Fibroblast of skin of left quadriceps (primary cell): ENCODE data around the gene RDH13.
"Not testable (repeated sequence)": the region's sequence is repeated elsewhere in the genome, so short reads cannot be mapped to it uniquely, and the experiment has no call there.

Source experiments
- DNase-seq, 2 experiments: peaks; one replicate each; pipeline ENCODE4 v3.0.0-alpha.2; 2013; ENCODE audit warnings: low read depth in 2 of 2

Gene RDH13, protein sequence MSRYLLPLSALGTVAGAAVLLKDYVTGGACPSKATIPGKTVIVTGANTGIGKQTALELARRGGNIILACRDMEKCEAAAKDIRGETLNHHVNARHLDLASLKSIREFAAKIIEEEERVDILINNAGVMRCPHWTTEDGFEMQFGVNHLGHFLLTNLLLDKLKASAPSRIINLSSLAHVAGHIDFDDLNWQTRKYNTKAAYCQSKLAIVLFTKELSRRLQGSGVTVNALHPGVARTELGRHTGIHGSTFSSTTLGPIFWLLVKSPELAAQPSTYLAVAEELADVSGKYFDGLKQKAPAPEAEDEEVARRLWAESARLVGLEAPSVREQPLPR

DNA sequence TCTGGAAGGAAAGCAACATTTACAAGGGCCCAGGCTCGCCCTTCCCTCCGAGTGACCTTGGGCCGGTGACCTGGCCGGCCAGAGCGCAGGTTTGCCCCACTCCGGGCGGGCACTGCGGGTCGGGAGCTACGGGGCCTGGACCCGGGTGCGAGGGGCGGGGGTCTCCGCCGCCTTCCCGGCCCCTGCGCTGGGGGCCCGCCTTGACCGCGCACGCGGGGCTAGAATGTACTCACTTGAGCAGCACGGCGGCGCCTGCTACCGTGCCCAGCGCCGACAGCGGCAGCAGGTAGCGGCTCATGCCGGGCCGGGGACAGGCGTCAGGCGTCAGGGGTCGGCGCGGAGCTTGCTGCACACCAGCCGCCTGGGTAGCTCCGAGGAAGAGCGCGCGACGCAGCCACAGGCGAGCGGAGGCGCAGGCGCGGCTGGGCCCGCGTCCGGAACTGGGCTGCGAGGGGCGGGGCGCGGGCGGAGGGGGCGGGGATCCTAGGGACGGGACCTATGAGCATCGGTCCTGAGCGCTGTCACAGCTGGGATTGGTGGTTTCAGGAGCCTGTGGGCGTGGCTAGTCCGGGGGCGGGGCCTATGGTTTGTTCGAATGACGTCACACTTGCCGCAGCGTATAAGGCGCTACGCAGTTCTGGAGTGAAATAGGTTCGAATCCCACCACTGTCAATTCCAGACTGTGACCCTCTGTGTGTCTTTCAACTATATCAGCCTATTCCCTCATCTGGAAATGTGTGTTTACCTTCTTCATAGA is at the start of gene RDH13:
RDH13 (minus strand) TSS at position 414 of the 757 bp plus-strand sequence; CDS start at position 298, 116 bp downstream.
- peak; percentile 80 to 82 for DNase-seq

DNA sequence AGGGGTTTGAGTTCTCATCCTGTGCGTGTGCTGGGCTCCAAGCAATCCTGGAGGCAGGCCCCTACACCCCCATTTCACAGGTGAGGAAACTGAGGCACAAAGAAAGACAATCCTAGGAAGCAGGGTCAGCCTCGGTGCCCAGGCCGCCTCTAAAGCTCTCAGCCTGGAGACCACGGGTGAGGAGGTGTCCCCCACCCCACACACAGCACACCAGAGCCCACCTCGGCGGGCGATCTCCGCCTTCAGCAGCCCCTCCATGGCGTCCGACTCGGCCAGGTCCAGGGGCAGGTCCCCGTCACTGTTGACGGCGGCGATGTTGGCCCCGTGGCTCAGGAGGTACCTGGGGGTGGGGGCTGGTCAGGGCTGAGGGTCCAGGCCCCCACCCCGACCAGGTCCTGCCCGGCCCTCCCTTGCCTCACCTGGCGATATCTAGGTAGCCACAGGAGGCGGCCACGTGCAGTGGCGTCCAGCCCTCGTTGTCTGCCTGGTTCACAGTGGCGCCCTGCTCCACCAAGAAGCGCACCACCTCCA is 49.4 kb upstream of the RDH13 start:
- DNase-seq = no peak

DNA sequence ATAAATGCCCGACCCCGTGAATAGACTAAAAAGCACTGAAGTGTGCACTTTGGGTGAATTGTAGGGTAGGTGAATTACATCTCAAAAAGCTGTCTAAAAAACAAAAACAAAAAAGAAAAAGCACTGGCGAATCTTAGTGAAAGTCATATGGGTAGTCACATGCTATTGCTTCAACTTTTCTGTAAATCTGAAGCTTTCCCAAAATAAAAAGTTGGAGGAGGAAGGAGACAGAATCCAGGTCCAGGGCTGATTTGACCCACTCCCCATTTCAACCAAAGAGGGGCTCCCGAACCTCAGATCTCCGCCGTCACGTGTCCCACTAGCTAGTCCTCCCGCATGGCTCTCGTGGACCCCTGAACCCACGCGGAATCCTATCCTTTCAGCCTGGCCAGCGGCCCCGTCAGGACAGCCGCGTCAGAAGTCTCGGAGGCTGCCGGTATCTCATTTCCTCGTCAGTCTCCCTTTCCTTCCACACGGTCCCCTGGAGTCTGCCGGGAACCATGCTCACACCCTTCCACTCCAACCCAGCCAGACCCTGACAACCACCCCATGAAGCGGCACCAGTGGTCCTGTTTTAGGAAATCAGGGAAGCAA is 48.4 kb upstream of the RDH13 start:
- no peak for DNase-seq

DNA sequence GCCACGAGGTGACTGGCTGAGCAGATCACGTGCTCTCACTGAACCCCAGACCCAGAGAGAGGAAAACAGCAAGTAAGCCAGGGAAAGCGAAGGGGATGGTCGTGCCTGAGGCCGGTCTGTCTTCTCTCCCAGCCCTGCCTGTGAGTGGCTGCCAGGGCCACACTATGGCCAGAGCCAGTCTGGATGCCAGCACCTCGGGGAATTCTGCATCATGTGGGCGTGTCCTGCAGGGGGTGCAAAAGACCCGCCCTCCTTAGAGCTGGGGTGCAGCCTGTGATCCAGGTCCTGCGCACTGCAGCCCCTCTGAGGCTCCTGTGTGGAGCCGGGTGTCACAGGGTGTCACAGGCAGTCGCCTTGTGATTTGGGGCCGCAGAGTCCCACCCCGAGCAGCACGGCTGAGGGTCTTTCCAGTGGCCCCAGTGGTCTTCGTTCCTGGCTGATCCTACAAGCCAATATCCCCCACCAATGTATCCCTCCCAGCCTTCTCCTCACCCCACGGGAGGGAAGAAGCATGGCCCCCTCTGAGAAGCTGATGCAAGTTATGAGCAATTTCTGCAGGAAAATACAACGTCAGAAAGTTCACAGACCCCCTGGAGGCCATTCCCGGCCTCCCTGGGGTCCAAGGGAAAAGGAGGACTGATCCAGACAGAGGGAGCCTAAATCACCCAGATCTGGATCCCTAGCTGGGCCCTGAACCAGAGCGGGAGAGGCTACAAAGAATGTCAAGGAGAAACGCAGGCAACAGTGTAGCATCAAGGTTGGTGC is 46.8 kb upstream of the RDH13 start:
- DNase-seq = no peak

DNA sequence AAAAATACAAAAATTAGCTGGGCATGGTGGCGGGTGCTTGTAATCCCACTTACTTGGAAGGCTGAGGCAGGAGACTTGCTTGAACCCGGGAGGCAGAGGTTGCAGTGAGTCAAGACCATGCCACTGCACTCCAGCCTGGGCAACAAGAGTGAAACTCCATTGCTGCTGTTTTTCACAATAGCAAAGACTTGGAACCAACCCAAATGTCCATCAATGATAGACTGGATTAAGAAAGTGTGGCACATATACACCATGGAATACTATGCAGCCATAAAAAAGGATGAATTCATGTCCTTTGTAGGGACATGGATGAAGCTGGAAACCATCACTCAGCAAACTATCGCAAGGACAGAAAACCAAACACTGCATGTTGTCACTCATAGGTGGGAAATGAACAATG is 44.3 kb upstream of the RDH13 start:
- DNase-seq = not testable (repeated sequence)

DNA sequence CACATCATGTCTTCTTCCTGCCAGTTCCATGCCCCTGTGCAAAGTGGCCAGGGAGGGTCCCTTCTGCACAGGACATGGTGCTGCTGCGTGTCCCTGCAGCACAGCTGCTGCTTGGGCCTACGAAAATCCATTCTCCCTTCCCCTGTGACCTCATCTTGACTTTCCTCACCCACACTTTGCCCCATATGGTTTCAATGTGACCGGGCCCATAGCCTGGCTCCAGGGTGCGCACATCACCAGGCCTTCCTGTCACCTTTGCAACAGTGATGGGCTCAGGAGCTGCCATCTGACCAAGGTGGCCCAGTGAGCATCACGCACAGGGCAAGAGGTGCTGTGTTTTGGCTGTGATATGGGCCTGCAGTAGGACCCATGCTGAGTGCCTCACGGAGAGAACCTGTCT is 43.6 kb upstream of the RDH13 start:
- DNase-seq = no peak

DNA sequence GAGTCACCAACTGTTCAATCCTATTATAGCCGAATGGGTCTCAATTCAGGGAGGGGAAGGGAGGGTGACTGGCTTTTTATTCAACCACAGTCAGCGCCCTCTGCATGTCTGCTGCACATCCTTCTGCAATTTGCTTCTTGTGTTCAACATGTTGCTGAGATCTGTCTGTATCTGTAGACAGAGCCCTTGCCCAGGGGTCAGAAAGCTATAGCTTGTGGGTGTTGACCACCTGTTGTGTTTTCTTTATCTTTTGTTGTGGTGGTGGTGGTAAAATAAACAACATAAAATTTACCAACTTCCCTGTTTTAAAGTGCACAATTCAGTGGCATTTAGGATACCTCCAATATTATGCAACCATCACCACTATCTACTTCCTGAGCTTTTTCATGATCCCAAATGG is 42.3 kb upstream of the RDH13 start:
- no peak for DNase-seq

DNA sequence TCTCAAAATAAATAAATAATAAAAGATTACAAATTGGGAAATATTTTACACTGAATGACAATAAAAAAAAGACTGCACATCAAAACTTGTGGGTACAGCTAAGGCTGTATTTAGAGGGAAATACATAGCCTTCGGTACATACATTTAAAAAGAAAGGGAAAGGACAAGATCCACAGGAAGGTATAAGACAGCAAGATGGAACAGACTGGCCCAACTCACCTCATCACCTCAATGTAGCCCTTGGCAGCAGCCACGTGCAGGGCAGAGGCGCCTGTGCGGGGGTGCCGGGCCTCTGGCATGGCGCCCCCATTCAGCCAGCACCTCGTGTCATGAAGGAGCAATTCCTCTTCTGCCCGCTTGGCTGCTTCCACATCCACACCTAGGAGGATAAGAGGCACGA is 40.2 kb upstream of the RDH13 start:
- no peak for DNase-seq

DNA sequence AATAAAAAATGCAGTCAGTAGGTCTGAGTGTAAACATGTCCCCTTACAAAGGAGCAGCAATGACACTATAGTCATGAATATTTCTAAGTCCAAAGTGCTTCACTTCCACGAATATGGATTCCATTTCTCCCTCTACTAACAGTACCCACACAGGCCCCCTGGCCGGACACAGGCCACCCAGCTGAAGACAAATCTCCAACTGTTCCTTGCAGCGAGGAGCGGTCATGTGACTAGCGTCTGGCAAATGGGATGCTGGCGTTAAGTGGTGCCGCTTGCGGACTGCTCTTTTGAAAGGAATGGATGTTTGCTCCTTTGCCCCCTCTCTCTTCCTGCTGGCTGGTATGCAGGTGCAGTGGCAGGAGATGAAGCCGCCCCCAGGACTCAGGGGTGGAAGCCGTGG is 38.3 kb upstream of the RDH13 start:
- DNase-seq = no peak

DNA sequence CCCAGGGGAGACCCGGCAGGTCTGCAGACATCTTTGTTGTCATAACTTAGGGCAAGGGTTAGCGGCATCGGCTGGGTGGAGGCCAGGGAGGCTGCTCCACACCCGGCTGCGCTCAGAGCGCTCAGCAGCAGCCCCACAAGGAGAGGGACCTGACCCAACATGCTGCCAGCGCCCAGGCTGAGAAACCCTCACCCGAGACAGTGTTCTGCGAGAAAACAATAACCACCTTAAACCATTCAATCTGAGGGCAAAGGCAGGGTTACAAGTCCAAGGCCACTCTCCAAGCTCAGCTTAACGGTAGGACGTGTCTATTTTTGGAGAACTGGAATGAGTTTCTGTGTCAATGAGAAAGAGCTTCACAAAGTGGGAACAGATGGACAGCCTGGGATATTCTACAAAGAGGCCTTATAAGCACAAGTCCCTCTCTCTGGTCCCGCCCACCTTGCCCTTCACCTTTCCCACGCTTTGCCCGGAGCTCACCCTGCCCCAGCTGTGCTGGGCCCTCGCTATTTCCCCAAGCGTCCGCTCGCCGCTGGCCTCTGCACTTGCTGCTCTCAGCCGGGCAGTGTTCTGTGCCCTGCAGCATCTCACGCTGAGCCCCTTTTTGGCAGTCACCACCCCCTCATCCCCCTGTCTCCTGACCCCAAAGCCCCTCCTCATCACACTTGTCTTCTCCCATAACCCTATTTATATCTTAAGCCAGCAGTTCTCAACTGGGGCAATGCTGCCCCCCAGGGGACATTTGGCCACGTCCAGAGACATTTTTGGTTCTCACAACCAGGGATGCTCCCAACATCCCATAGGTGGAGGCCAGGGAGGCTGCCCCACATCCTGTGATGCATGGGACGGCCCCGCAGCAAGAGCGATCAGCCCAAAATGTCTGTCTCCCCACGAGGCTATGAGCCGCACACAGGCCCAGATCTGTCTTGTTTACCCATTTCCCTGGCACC is 36.9 kb upstream of the RDH13 start:
- DNase-seq = no peak

DNA sequence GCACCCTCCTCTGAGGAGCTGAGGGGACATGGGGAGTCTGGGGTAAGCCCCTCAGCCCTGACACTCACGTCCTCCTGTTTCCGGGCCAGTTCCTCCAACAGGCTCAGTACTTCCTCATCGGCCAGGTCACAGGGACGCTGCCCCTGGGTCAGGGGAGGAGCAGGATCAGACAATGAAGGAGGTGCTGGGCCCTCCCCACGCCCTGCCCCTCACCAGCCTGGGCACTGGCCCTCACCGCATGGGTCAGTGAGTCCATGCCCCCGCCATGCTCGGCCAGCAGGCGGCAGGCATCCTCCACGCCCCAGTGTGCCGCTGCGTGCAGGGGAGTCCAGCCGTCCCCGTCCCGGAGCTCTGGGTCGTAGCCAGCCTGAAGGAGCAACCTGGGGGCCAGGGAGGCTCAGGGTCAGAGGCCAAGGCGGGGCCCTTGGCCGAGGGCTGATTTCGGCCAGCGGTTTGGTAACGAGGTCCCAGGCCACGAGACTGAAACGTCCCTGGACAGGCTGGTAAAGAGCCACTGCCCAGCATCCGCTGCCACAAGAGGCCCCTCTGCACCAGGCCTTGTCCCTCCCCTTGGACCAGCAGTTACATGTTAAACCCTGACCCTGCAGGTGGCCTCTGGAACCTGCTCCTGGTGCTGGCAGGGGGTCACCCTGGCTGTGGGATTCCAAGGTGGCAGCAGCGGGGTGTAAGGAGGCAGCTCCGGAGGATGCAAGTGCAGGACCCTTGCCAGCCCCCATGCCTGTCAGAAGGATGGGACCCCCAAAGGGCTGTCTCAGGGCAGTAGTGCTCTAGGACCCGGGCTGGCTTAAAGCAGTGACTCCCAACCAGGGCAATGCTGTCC is 36.0 kb upstream of the RDH13 start:
- no peak for DNase-seq

DNA sequence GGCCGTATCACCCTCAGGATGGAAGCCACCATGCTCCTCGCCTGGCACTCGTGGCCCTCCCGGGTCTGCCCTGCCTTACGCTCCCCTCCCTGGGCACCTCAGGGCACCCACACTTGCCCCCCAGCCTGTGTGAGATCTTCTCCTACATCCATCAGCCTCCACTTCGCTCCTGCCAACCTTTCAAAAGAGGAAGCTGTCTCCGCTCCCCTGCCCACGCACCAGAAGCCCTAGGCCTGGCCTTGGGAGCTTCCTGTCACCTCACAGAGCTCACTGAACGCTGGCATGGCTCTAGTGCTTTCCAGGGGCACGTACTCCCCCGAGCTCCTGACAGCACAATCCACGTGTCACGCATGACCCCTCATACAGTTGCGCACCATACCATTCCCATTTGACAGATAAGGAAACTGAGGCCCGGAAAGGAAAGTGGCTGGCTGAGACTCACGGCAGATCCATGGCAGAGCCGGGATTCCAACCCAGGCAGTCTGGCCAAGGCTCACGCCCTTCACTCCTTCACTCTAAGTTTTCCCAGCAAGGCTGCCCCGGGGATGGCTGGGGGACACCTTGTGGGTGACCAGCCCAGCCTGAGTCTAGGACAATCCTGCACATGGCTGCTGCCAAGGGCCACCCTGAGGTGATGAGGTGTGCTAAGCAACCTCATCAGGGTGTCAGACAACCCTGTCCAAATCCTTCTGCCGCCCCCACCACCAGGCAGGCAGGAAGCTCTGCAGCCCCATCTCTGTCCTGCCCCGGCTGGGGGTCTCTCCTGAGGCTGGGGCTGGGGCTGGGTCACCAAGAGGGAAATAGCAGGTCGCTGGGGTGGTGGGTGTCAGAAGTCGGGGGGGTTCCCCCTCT is 35.1 kb upstream of the RDH13 start:
- DNase-seq = no peak

DNA sequence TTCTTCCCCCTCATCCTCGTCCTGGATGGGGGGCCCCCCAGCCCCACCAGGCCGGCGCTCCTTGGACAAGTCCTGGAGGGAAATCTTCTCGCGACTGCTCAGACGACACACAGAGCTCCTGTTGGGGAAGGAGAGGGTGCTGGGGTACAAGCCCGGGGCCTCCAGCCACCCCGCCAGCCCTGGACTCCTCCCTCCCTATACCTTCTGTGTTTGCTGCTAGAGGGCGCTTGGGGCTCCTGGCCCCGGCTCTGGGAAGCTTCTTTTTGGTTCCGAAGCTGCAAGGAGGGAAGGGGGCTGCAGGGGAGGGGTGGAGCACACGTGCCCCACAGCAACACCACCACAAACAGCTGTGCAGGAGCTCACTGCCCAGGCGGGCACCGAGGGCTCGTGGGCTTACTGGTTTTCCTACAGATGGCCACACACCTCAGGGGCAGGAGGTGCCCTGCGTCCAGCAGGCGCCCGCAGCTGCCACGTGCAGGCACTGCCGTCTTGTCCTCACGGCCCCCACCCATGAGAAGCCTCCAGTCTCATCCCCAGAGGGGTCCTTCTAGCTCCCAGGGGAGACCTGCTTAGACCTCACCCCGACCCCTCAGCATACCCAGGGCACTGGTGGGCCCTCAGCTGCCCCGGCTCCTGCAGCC is 33.2 kb upstream of the RDH13 start:
- DNase-seq = no peak

DNA sequence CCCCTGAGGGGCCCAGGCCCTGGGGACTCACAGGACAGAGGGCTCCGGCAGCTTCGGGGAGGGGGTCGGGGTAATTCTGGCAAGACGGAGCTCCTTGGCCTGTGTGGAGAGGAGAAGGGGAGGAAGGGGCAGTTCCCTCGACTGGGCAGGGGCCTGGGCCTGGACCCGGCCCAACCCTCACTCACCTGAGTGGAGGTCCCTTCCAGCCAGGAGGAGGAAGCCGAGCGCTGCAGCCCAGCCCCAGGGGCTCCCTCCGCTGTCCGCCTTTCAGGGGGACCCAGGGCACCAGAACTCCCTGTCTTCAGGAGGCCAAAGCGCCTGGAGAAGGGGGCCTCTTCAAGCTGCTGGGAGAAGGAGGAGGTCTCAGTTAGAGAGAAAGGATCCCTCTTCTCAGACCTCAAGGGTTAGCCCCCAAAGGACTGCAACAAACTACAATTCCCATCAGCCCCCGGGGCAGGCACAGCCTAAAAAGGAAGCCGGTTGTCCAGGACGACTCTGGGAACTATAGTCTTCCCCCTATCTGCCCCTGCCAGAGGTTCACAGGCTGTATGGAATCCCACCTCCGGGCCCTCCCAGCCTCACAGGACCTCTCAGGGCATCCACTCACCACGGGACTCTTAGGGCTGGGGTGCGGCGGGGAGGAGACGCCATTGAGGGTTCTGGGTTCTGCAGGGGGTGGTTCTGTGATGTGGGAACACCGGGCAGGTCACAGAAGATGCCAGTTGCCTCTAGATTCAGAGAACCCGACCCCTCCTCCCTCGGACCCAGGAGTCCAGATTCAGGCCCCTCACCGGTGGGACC is 32.5 kb upstream of the RDH13 start:
- DNase-seq = no peak

DNA sequence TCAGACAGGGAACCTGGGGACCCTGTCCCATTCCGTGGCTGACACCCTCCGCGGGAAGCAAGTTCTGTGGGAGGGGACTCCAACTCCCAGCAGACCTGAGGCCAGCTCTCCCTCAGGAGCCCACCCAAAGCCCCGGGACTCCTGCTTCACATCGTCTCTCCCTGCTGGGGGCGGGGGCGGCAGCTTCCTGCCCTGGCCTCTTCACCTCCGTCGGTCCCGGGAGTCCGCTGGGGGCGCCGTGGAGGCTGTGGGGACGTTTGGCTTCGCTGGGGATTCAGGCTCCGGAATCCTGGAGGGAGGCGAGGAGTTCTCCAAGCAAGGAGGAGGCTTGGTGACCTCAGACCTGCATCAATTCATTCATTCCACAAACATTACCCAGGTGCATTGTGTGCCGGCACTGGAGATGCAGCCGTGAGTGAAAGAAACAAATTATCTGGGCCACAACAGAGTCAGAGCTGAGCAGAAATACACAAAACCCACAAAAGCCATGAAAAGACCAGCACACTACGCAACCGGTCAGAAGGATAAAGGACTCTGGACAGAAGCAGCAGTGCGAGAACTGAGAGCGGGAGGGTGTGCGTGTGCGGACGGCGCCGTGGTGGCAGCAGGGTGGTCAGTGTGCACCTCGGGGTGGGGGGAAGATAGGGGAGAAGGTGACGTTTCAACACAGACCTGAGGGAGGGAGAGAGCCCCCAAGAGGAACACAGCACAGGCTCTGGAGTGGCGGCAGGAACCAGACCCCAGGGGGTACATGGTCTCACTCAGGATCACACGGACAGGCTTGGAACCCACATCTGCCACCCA is 31.7 kb upstream of the RDH13 start:
- DNase-seq = no peak

DNA sequence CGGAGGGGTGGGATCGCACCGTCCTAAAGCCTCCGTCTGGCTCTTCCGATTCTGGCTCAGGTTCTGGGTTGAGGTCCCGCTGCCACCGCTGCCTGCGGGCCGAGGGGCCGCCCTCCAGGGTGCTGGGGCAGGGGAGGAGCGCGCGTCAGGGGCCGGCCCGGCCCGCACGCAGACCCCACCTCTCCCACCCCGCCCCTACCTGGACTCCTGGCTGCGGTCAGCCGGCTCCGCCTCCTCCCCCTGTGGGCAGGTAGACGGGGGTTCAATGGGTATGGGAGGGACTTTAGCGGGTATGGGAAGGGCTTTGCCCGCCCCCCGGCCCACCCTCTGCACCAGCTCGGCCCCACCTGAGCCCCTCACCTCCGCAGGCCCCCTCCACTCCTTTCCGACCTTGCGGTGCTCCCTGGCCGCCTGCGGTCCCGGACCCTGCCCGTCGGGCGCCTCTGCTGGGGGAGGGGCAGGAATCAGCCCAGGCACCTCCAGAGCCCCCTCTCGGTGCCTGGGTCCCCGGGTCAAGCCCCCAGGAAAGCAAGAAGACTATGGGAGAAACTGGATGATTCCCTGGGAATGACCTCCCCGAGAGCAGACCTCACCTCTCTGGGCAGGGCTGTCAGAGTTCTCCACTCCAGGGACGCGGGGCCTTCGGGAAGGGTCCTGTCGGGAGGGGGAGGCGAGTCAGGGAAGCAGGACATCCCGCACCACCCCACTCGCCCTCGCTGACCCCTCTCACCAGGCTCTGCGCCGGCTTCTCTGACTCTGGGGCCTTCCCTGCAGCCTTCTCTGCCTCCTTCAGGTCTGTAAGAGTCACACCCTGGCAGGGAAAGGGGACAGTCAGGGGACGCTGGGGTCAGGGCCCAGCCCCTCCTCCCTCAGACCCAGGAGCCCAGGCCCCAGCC is 29.7 kb upstream of the RDH13 start:
- DNase-seq = no peak
